ENCODE data around the gene LRRTM2. TPM values are rescaled to one million over a fixed set of nuclear protein-coding genes. Genes with fewer than 3 reads are reported as not detected.
A peak's percentile ranks its signal among the peaks of the same experiment; 100 is the strongest.
"Not testable (repeated sequence)": the region's sequence is repeated elsewhere in the genome, so short reads cannot be mapped to it uniquely, and the experiment has no call there.

Gene LRRTM2
- under 1 TPM; 0.06 to 0.42 (median 0.12) TPM for total RNA-seq

- Histone ChIP-seq H3K36me3 (no peaks in the 10 kb centered on the region), H3K27ac (replicated peaks in 1 of 4) (no peak within 1 kb of the TSS), H3K4me3 (peak within 1 kb of the TSS; percentile 8 to 27 (median 11)), H3K9me3 (no peaks in the 10 kb centered on the region), H3K27me3 (no peaks in the 10 kb centered on the region), H3K4me1 (peaks cover 44 to 77% (median 66%) of the 10 kb centered on the region in 4 donors)
- DNase-seq (ENCODE audit: extremely low spot score) = no peak
- TF ChIP-seq EP300 (IDR thresholded peaks at IDR 0.05) = no peak
- no peak for TF ChIP-seq POLR2AphosphoS5 (IDR thresholded peaks at IDR 0.05)
- no peak for TF ChIP-seq CTCF (IDR thresholded peaks at IDR 0.05)
- no peak for TF ChIP-seq POLR2A (IDR thresholded peaks at IDR 0.05; ENCODE audit: low read depth)
- intact Hi-C loops (cut with DNase I) = no loop called here
- WGBS = 55% methylated on average over 18 of the region's 18 CpGs
These were observed at the start of gene LRRTM2 for GRCh38 chr5:138874771-138875551. LRRTM2 (minus strand) TSS chr5:138875335; CDS start chr5:138874911, 424 bp downstream.

GRCh38 chr5:138922494-138922893 is 47.4 kb upstream of the LRRTM2 start:
- Histone ChIP-seq H3K27me3 (no peaks in the 10 kb centered on the region), H3K4me3 (no peak overlapping the region), H3K27ac (replicated peaks in 1 of 4) (no peak overlapping the region), H3K4me1 (peaks cover 5 to 33% (median 17%) of the 10 kb centered on the region in 4 donors), H3K36me3 (peaks cover 23 to 70% (median 43%) of the 10 kb centered on the region in 4 donors), H3K9me3 (no peaks in the 10 kb centered on the region)
- DNase-seq (ENCODE audit: extremely low spot score) = no peak
- intact Hi-C loops (cut with DNase I) = no loop called here
- 100% methylated on average over 2 of the region's 2 CpGs for WGBS
- TF ChIP-seq EP300 (IDR thresholded peaks at IDR 0.05) = no peak
- TF ChIP-seq POLR2AphosphoS5 (IDR thresholded peaks at IDR 0.05) = no peak
- no peak for TF ChIP-seq POLR2A (IDR thresholded peaks at IDR 0.05; ENCODE audit: low read depth)
- TF ChIP-seq CTCF (IDR thresholded peaks at IDR 0.05) = no peak

GRCh38 chr5:138921362-138921761 is 46.2 kb upstream of the LRRTM2 start:
- H3K4me3 ChIP-seq; H3K9me3 ChIP-seq; DNase-seq (ENCODE audit: extremely low spot score); intact Hi-C loops (cut with DNase I); H3K27ac ChIP-seq (replicated peaks in 1 of 4); H3K27me3 ChIP-seq: not testable (repeated sequence)
- WGBS = 81% methylated on average over 2 of the region's 2 CpGs
- Histone ChIP-seq H3K4me1 (peaks cover 0 to 24% (median 8%) of the 10 kb centered on the region in 4 donors), H3K36me3 (peaks cover 20 to 59% (median 33%) of the 10 kb centered on the region in 4 donors)

- no peak overlapping the region for H3K4me3 ChIP-seq
- intact Hi-C loops (cut with DNase I) = no loop called here
- H3K36me3 ChIP-seq = peaks cover 9 to 53% (median 25%) of the 10 kb centered on the region in 4 donors
- TF ChIP-seq POLR2A (IDR thresholded peaks at IDR 0.05; ENCODE audit: low read depth) = no peak
- no peak for TF ChIP-seq EP300 (IDR thresholded peaks at IDR 0.05)
- TF ChIP-seq CTCF (IDR thresholded peaks at IDR 0.05) = no peak
- no peak for TF ChIP-seq POLR2AphosphoS5 (IDR thresholded peaks at IDR 0.05)
- no peak for DNase-seq (ENCODE audit: extremely low spot score)
- no peak overlapping the region for H3K27ac ChIP-seq (replicated peaks in 1 of 4)
- H3K4me1 ChIP-seq = peaks cover 0 to 22% (median 8%) of the 10 kb centered on the region in 4 donors
- 97% methylated on average over 8 of the region's 8 CpGs for WGBS
- no peaks in the 10 kb centered on the region for H3K9me3 ChIP-seq
- H3K27me3 ChIP-seq = no peaks in the 10 kb centered on the region
These were observed 45.0 kb upstream of the LRRTM2 start for GRCh38 chr5:138920181-138920580.

- H3K4me3 ChIP-seq = no peak overlapping the region
- intact Hi-C loops (cut with DNase I) = no loop called here
- no peak for DNase-seq (ENCODE audit: extremely low spot score)
- no peaks in the 10 kb centered on the region for H3K27me3 ChIP-seq
- peaks cover 2 to 20% (median 8%) of the 10 kb centered on the region in 4 donors for H3K4me1 ChIP-seq
- no peaks in the 10 kb centered on the region for H3K9me3 ChIP-seq
- H3K36me3 ChIP-seq = peaks cover 0 to 48% (median 17%) of the 10 kb centered on the region in 4 donors
- TF ChIP-seq POLR2AphosphoS5 (IDR thresholded peaks at IDR 0.05) = no peak
- TF ChIP-seq EP300 (IDR thresholded peaks at IDR 0.05) = no peak
- TF ChIP-seq CTCF (IDR thresholded peaks at IDR 0.05) = no peak
- TF ChIP-seq POLR2A (IDR thresholded peaks at IDR 0.05; ENCODE audit: low read depth) = no peak
- no peak overlapping the region for H3K27ac ChIP-seq (replicated peaks in 1 of 4)
- 77% methylated on average over 4 of the region's 4 CpGs for WGBS
These were observed 43.6 kb upstream of the LRRTM2 start for GRCh38 chr5:138918686-138919085.

Data from esophagus muscularis mucosa (tissue), 4 donors.